Epidermal melanocyte (primary cell): Measurements from ENCODE around the gene PTPRN2.

ENCODE experiments used
- DNase-seq: peaks from one replicate; pipeline ENCODE4 v3.0.0; 2011; ENCODE audit warnings: low spot score; ENCODE audit not compliant: insufficient read length

Gene PTPRN2

GRCh38 chr7:157827045-157827862 is 760.4 kb downstream of the PTPRN2 start:
- no peak for DNase-seq

- DNase-seq, result no peak
These were observed 761.1 kb downstream of the PTPRN2 start for GRCh38 chr7:157826566-157826965.

GRCh38 chr7:157825325-157825724 is 762.3 kb downstream of the PTPRN2 start:
- DNase-seq, result no peak

- no peak for DNase-seq
These were observed 762.9 kb downstream of the PTPRN2 start for GRCh38 chr7:157824819-157825121.

GRCh38 chr7:157824011-157824818 is 763.4 kb downstream of the PTPRN2 start:
- no peak for DNase-seq

- no peak for DNase-seq
These were observed 765.0 kb downstream of the PTPRN2 start for GRCh38 chr7:157822688-157823031.

GRCh38 chr7:157821959-157822687 is 765.5 kb downstream of the PTPRN2 start:
- no peak for DNase-seq

GRCh38 chr7:157820796-157821195 is 766.8 kb downstream of the PTPRN2 start:
- DNase-seq, result no peak

GRCh38 chr7:157819455-157819807 is 768.2 kb downstream of the PTPRN2 start:
- no peak for DNase-seq

- no peak for DNase-seq
These were observed 768.7 kb downstream of the PTPRN2 start for GRCh38 chr7:157818701-157819454.

- DNase-seq, result no peak
These were observed 769.5 kb downstream of the PTPRN2 start for GRCh38 chr7:157817944-157818700.

GRCh38 chr7:157817433-157817832 is 770.2 kb downstream of the PTPRN2 start:
- DNase-seq, result no peak

- DNase-seq, result no peak
These were observed 770.9 kb downstream of the PTPRN2 start for GRCh38 chr7:157816526-157817250.

- DNase-seq, result no peak
These were observed 771.5 kb downstream of the PTPRN2 start for GRCh38 chr7:157816086-157816485.

GRCh38 chr7:157815706-157816022 is 772.0 kb downstream of the PTPRN2 start:
- no peak for DNase-seq

- no peak for DNase-seq
These were observed 772.5 kb downstream of the PTPRN2 start for GRCh38 chr7:157814931-157815705.

GRCh38 chr7:157813741-157814661 is 773.6 kb downstream of the PTPRN2 start:
- DNase-seq, result no peak

- DNase-seq, result no peak
These were observed 774.6 kb downstream of the PTPRN2 start for GRCh38 chr7:157813053-157813452.
